Measurements from ENCODE around the gene MGAT5B. TPM values are rescaled to one million over a fixed set of nuclear protein-coding genes. Genes with fewer than 3 reads are reported as not detected.

MGAT5B gene
- total and polyA plus RNA-seq, 5 donors: 0.05 to 0.12 TPM; not detected in 3

GRCh38 chr17:76929148-76929547 lies 60.9 kb downstream of the MGAT5B start:
- intact Hi-C loops (cut with DNase I): no loop called here
- no peak for ATAC-seq
- no peak overlapping the region for H3K4me3 ChIP-seq (ENCODE audit: low read length)
- H3K27ac ChIP-seq (ENCODE audit: low read length): no peak overlapping the region
- no peak for DNase-seq
- H3K4me1 ChIP-seq (ENCODE audit: control insufficient read depth, insufficient read depth, low read length): no peaks in the 10 kb centered on the region
- H3K27me3 ChIP-seq (ENCODE audit: control insufficient read depth, insufficient read depth): no peaks in the 10 kb centered on the region
- no peaks in the 10 kb centered on the region for H3K9me3 ChIP-seq (ENCODE audit: control insufficient read depth, low read length)
- 89% methylated on average over 3 of the region's 3 CpGs for WGBS

GRCh38 chr17:76929601-76930000 lies 61.4 kb downstream of the MGAT5B start:
- no peak for ATAC-seq
- intact Hi-C loops (cut with DNase I): no loop called here
- Histone ChIP-seq H3K4me3 (ENCODE audit: low read length) (no peak overlapping the region), H3K27me3 (ENCODE audit: control insufficient read depth, insufficient read depth) (no peaks in the 10 kb centered on the region), H3K27ac (ENCODE audit: low read length) (no peak overlapping the region), H3K4me1 (ENCODE audit: control insufficient read depth, insufficient read depth, low read length) (no peaks in the 10 kb centered on the region), H3K9me3 (ENCODE audit: control insufficient read depth, low read length) (no peaks in the 10 kb centered on the region)
- 56% methylated on average over 2 of the region's 2 CpGs for WGBS
- DNase-seq: peak in 1 of 3 donors; percentile 10

- Histone ChIP-seq H3K9me3 (ENCODE audit: control insufficient read depth, low read length) (no peaks in the 10 kb centered on the region), H3K27ac (ENCODE audit: low read length) (no peak overlapping the region), H3K4me3 (ENCODE audit: low read length) (no peak overlapping the region), H3K27me3 (ENCODE audit: control insufficient read depth, insufficient read depth) (no peaks in the 10 kb centered on the region), H3K4me1 (ENCODE audit: control insufficient read depth, insufficient read depth, low read length) (no peaks in the 10 kb centered on the region)
- DNase-seq (no peak), ATAC-seq (no peak)
- 70% methylated on average over 6 of the region's 6 CpGs for WGBS
- intact Hi-C loops (cut with DNase I): no loop called here
Measured at GRCh38 chr17:76930107-76930506, 61.9 kb downstream of the MGAT5B start.

GRCh38 chr17:76932402-76933333 lies 64.5 kb downstream of the MGAT5B start:
- DNase-seq: peak in 1 of 3 donors; percentile 34

GRCh38 chr17:76934561-76935320 lies 66.5 kb downstream of the MGAT5B start:
- ATAC-seq (no peak), DNase-seq (peak in 1 of 3 donors; percentile 2)
- no peaks in the 10 kb centered on the region for H3K27me3 ChIP-seq (ENCODE audit: control insufficient read depth, insufficient read depth)
- no peak overlapping the region for H3K27ac ChIP-seq (ENCODE audit: low read length)
- WGBS: 42% methylated on average over 12 of the region's 12 CpGs
- intact Hi-C loops (cut with DNase I): no loop called here
- no peaks in the 10 kb centered on the region for H3K4me1 ChIP-seq (ENCODE audit: control insufficient read depth, insufficient read depth, low read length)
- no peak overlapping the region for H3K4me3 ChIP-seq (ENCODE audit: low read length)
- no peaks in the 10 kb centered on the region for H3K9me3 ChIP-seq (ENCODE audit: control insufficient read depth, low read length)

More at GRCh38 chr17:76932402-76933333, 64.5 kb downstream of the MGAT5B start:
- Histone ChIP-seq H3K27me3 (ENCODE audit: control insufficient read depth, insufficient read depth) (no peaks in the 10 kb centered on the region), H3K4me1 (ENCODE audit: control insufficient read depth, insufficient read depth, low read length) (no peaks in the 10 kb centered on the region), H3K4me3 (ENCODE audit: low read length) (no peak overlapping the region), H3K9me3 (ENCODE audit: control insufficient read depth, low read length) (no peaks in the 10 kb centered on the region), H3K27ac (ENCODE audit: low read length) (no peak overlapping the region)
- intact Hi-C loops (cut with DNase I): no loop called here
- 84% methylated on average over 36 of the region's 36 CpGs for WGBS
- ATAC-seq: no peak

GRCh38 chr17:76935331-76935730 lies 67.1 kb downstream of the MGAT5B start:
- H3K27ac ChIP-seq (ENCODE audit: low read length): no peak overlapping the region
- ATAC-seq: no peak
- no peaks in the 10 kb centered on the region for H3K4me1 ChIP-seq (ENCODE audit: control insufficient read depth, insufficient read depth, low read length)
- DNase-seq: no peak
- 84% methylated on average over 3 of the region's 3 CpGs for WGBS
- intact Hi-C loops (cut with DNase I): no loop called here
- no peaks in the 10 kb centered on the region for H3K27me3 ChIP-seq (ENCODE audit: control insufficient read depth, insufficient read depth)
- H3K9me3 ChIP-seq (ENCODE audit: control insufficient read depth, low read length): no peaks in the 10 kb centered on the region
- H3K4me3 ChIP-seq (ENCODE audit: low read length): no peak overlapping the region

GRCh38 chr17:76937238-76937637 lies 69.0 kb downstream of the MGAT5B start:
- ATAC-seq (no peak), DNase-seq (no peak)
- Histone ChIP-seq H3K4me1 (ENCODE audit: control insufficient read depth, insufficient read depth, low read length) (no peaks in the 10 kb centered on the region), H3K4me3 (ENCODE audit: low read length) (no peak overlapping the region), H3K27ac (ENCODE audit: low read length) (no peak overlapping the region), H3K9me3 (ENCODE audit: control insufficient read depth, low read length) (no peaks in the 10 kb centered on the region), H3K27me3 (ENCODE audit: control insufficient read depth, insufficient read depth) (no peaks in the 10 kb centered on the region)
- 94% methylated on average over 2 of the region's 2 CpGs for WGBS
- intact Hi-C loops (cut with DNase I): no loop called here

- Histone ChIP-seq H3K27me3 (ENCODE audit: control insufficient read depth, insufficient read depth) (no peaks in the 10 kb centered on the region), H3K9me3 (ENCODE audit: control insufficient read depth, low read length) (no peaks in the 10 kb centered on the region), H3K4me3 (ENCODE audit: low read length) (no peak overlapping the region), H3K4me1 (ENCODE audit: control insufficient read depth, insufficient read depth, low read length) (no peaks in the 10 kb centered on the region), H3K27ac (ENCODE audit: low read length) (no peak overlapping the region)
- peak in 1 of 3 donors; percentile 31 for DNase-seq
- WGBS: 80% methylated on average over 10 of the region's 10 CpGs
- intact Hi-C loops (cut with DNase I): no loop called here
- ATAC-seq: no peak
Measured at GRCh38 chr17:76938009-76938408, 69.8 kb downstream of the MGAT5B start.

GRCh38 chr17:76940295-76940694 lies 72.1 kb downstream of the MGAT5B start:
- intact Hi-C loops (cut with DNase I): no loop called here
- WGBS: 50% methylated on average over 14 of the region's 14 CpGs
- no peak overlapping the region for H3K4me3 ChIP-seq (ENCODE audit: low read length)
- H3K9me3 ChIP-seq (ENCODE audit: control insufficient read depth, low read length): no peaks in the 10 kb centered on the region
- H3K27ac ChIP-seq (ENCODE audit: low read length): no peak overlapping the region
- ATAC-seq: no peak
- H3K4me1 ChIP-seq (ENCODE audit: control insufficient read depth, insufficient read depth, low read length): no peaks in the 10 kb centered on the region
- DNase-seq: peak in 1 of 3 donors; percentile 29
- H3K27me3 ChIP-seq (ENCODE audit: control insufficient read depth, insufficient read depth): no peaks in the 10 kb centered on the region

- H3K4me1 ChIP-seq (ENCODE audit: control insufficient read depth, insufficient read depth, low read length): no peaks in the 10 kb centered on the region
- ATAC-seq (no peak), DNase-seq (peak in 1 of 3 donors; percentile 2)
- H3K27ac ChIP-seq (ENCODE audit: low read length): no peak overlapping the region
- H3K4me3 ChIP-seq (ENCODE audit: low read length): no peak overlapping the region
- 88% methylated on average over 13 of the region's 13 CpGs for WGBS
- H3K27me3 ChIP-seq (ENCODE audit: control insufficient read depth, insufficient read depth): no peaks in the 10 kb centered on the region
- H3K9me3 ChIP-seq (ENCODE audit: control insufficient read depth, low read length): no peaks in the 10 kb centered on the region
- intact Hi-C loops (cut with DNase I): no loop called here
Measured at GRCh38 chr17:76940738-76941350, 72.6 kb downstream of the MGAT5B start.

- Histone ChIP-seq H3K9me3 (ENCODE audit: control insufficient read depth, low read length) (no peaks in the 10 kb centered on the region), H3K4me1 (ENCODE audit: control insufficient read depth, insufficient read depth, low read length) (no peaks in the 10 kb centered on the region), H3K27me3 (ENCODE audit: control insufficient read depth, insufficient read depth) (no peaks in the 10 kb centered on the region), H3K4me3 (ENCODE audit: low read length) (no peak overlapping the region), H3K27ac (ENCODE audit: low read length) (no peak overlapping the region)
- intact Hi-C loops (cut with DNase I): no loop called here
- WGBS: 67% methylated on average over 7 of the region's 7 CpGs
- ATAC-seq: no peak
- DNase-seq: peak in 1 of 3 donors; percentile 2
Measured at GRCh38 chr17:76943202-76943601, 75.0 kb downstream of the MGAT5B start.
